Measurements from ENCODE around the gene ZNF76.

ZNF76 gene

DNA sequence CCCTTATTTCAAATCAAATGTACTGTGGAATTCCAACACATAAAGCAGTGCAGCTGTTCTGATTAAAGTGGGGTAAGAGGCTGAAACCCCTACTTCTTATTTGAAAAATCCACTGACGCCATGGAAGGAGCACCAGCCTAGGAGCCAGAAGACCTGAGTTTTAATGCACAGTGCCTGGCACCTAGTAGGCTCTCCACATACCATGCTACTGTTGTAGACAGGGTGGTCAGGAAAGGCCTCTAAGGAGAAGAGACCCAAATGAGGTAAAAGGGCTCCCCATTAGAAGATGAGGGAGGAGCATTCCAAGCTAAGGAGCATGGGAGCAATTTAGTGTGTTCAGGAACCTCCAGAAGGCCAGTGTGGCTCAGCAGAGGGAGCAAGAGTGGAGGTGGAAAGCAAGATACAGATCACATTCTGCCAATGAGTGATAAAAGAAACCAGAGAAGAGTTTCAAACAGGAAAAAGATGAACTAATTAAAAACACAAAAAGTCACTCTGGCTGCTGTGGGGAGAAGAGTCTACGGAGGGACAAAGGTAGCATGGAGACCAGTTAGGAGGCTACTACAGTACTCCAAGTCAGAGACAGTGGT, 11.8 kb upstream of the ZNF76 start:
- H3K36me3 ChIP-seq (ENCODE audit: low read depth): no peaks in the 10 kb centered on the region

DNA sequence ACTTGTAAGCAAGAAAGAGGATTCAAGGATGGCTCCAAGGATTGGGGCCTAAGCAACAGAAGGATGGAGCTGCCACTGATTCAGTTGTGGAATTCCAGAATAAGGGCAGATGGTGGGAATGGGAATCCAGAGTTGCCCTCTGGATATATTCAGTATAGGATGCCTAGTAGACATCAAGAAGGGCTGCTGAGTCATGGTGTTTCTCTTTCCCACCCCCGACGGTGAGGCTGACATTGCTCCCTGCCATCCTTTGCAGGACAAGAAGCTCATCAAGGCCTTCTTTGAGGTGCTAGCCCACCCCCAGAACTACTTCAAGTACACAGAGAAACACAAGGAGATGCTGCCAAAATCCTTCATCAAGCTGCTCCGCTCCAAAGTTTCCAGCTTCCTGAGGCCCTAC, 11.2 kb upstream of the ZNF76 start:
- Histone ChIP-seq H3K4me3 (ENCODE audit: severe bottlenecking) (no peak overlapping the region), H3K27ac (ENCODE audit: poor library complexity, severe bottlenecking) (no peak overlapping the region)
- no peak for ATAC-seq (ENCODE audit: low read depth)

More for the DNA sequence above, 11.8 kb upstream of the ZNF76 start:
- Histone ChIP-seq H3K4me3 (ENCODE audit: severe bottlenecking) (no peak overlapping the region), H3K9me3 (ENCODE audit: severe bottlenecking) (no peaks in the 10 kb centered on the region), H3K27me3 (ENCODE audit: insufficient read depth, poor library complexity, severe bottlenecking) (no peaks in the 10 kb centered on the region), H3K4me1 (ENCODE audit: insufficient read depth, poor library complexity, severe bottlenecking) (no peaks in the 10 kb centered on the region), H3K27ac (ENCODE audit: poor library complexity, severe bottlenecking) (no peak overlapping the region)
- DNase-seq (ENCODE audit: low spot score) (no peak), ATAC-seq (ENCODE audit: low read depth) (no peak)
- TF ChIP-seq, protein P1, sequence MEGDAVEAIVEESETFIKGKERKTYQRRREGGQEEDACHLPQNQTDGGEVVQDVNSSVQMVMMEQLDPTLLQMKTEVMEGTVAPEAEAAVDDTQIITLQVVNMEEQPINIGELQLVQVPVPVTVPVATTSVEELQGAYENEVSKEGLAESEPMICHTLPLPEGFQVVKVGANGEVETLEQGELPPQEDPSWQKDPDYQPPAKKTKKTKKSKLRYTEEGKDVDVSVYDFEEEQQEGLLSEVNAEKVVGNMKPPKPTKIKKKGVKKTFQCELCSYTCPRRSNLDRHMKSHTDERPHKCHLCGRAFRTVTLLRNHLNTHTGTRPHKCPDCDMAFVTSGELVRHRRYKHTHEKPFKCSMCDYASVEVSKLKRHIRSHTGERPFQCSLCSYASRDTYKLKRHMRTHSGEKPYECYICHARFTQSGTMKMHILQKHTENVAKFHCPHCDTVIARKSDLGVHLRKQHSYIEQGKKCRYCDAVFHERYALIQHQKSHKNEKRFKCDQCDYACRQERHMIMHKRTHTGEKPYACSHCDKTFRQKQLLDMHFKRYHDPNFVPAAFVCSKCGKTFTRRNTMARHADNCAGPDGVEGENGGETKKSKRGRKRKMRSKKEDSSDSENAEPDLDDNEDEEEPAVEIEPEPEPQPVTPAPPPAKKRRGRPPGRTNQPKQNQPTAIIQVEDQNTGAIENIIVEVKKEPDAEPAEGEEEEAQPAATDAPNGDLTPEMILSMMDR (IDR thresholded peaks at IDR 0.05; ENCODE audit: poor library complexity, severe bottlenecking): no peak

DNA sequence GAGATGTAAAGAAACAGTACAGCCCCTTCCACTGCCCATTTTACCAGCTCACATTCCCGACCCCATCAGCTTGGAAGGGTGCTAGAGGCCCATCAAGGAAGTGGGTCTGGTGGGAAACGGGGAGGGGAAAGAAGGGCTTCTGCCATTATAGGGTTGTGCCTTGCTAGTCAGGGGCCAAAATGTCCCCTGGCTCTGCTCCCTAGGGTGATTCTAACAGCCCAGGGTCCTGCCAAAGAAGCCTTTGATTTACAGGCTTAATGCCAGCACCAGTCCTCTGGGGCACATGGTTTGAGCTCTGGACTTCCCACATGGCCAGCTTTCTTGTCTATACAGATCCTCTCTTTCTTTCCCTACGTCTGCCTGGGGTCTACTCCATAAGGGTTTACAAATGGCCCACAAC, 10.6 kb upstream of the ZNF76 start:
- ATAC-seq (ENCODE audit: low read depth): no peak
- H3K27ac ChIP-seq (ENCODE audit: poor library complexity, severe bottlenecking): no peak overlapping the region
- H3K36me3 ChIP-seq (ENCODE audit: low read depth): no peaks in the 10 kb centered on the region
- no peak overlapping the region for H3K4me3 ChIP-seq (ENCODE audit: severe bottlenecking)
- H3K4me1 ChIP-seq (ENCODE audit: insufficient read depth, poor library complexity, severe bottlenecking): no peaks in the 10 kb centered on the region
- TF ChIP-seq, protein P1 (IDR thresholded peaks at IDR 0.05; ENCODE audit: poor library complexity, severe bottlenecking): no peak
- no peaks in the 10 kb centered on the region for H3K27me3 ChIP-seq (ENCODE audit: insufficient read depth, poor library complexity, severe bottlenecking)
- H3K9me3 ChIP-seq (ENCODE audit: severe bottlenecking): no peaks in the 10 kb centered on the region
- DNase-seq (ENCODE audit: low spot score): no peak

More for the DNA sequence above, 11.2 kb upstream of the ZNF76 start:
- no peak for DNase-seq (ENCODE audit: low spot score)
- TF ChIP-seq, protein P1 (IDR thresholded peaks at IDR 0.05; ENCODE audit: poor library complexity, severe bottlenecking): no peak
- no peaks in the 10 kb centered on the region for H3K36me3 ChIP-seq (ENCODE audit: low read depth)
- H3K4me1 ChIP-seq (ENCODE audit: insufficient read depth, poor library complexity, severe bottlenecking): no peaks in the 10 kb centered on the region
- H3K27me3 ChIP-seq (ENCODE audit: insufficient read depth, poor library complexity, severe bottlenecking): no peaks in the 10 kb centered on the region
- no peaks in the 10 kb centered on the region for H3K9me3 ChIP-seq (ENCODE audit: severe bottlenecking)

DNA sequence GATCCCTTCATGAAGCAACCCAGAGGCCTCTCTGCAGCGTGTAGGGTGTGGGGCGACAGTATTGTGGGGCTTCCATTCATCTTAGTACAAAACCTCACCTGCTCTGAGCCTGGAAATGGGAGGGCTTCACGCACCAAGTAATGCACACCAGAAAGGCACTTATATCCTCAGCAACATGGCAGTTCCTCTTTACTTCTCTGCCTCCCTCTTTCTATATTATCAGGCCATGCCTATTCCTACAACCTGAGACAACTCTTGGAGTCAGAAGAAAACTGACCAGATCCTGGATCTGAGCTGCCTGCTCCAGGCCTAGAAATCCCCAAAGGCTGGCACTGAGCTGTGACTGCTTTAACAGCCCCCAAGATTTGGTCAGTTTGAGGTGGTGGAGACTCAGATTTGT, 7.6 kb upstream of the ZNF76 start:
- H3K36me3 ChIP-seq (ENCODE audit: low read depth): no peaks in the 10 kb centered on the region
- H3K27me3 ChIP-seq (ENCODE audit: insufficient read depth, poor library complexity, severe bottlenecking): no peaks in the 10 kb centered on the region
- no peaks in the 10 kb centered on the region for H3K4me1 ChIP-seq (ENCODE audit: insufficient read depth, poor library complexity, severe bottlenecking)
- ATAC-seq (ENCODE audit: low read depth): no peak
- TF ChIP-seq, protein P1 (IDR thresholded peaks at IDR 0.05; ENCODE audit: poor library complexity, severe bottlenecking): no peak
- no peaks in the 10 kb centered on the region for H3K9me3 ChIP-seq (ENCODE audit: severe bottlenecking)
- DNase-seq (ENCODE audit: low spot score): no peak
- H3K4me3 ChIP-seq (ENCODE audit: severe bottlenecking): no peak overlapping the region
- no peak overlapping the region for H3K27ac ChIP-seq (ENCODE audit: poor library complexity, severe bottlenecking)

DNA sequence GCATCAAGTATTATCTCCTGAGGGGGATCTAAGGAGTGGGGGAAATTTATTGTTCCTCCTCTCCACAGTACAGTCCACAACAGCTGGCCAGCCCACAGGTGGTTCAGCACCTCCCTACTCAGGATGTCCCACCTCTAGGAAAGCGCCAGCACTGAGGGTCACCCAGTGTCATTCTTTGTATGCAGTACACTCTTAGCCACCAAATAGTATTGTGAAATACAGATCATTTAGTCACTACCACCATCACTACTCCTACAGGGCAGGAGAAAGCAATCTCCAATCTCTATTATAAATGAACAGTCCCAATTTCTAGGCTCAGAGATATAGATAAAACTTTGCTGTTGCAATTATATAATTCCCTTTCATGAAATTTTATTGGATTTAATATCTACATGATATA, 6.3 kb upstream of the ZNF76 start:
- no peak overlapping the region for H3K27ac ChIP-seq (ENCODE audit: poor library complexity, severe bottlenecking)
- no peak overlapping the region for H3K4me3 ChIP-seq (ENCODE audit: severe bottlenecking)
- TF ChIP-seq, protein P1 (IDR thresholded peaks at IDR 0.05; ENCODE audit: poor library complexity, severe bottlenecking): no peak
- H3K4me1 ChIP-seq (ENCODE audit: insufficient read depth, poor library complexity, severe bottlenecking): peaks cover 5% of the 10 kb centered on the region
- H3K36me3 ChIP-seq (ENCODE audit: low read depth): no peaks in the 10 kb centered on the region
- H3K27me3 ChIP-seq (ENCODE audit: insufficient read depth, poor library complexity, severe bottlenecking): no peaks in the 10 kb centered on the region
- ATAC-seq (ENCODE audit: low read depth) (no peak), DNase-seq (ENCODE audit: low spot score) (no peak)
- H3K9me3 ChIP-seq (ENCODE audit: severe bottlenecking): no peaks in the 10 kb centered on the region
